Measurements from ENCODE around the gene BRD7.

BRD7 gene

GRCh38 chr16:50388496-50388895 is 19.7 kb upstream of the BRD7 start:
- no peak for DNase-seq

- no peak for DNase-seq
Measured at GRCh38 chr16:50386774-50387173, 18.0 kb upstream of the BRD7 start.

GRCh38 chr16:50386139-50386538 is 17.4 kb upstream of the BRD7 start:
- no peak for DNase-seq

- DNase-seq, result no peak
Measured at GRCh38 chr16:50384500-50385135, 15.8 kb upstream of the BRD7 start.

GRCh38 chr16:50381679-50382440 is 13.1 kb upstream of the BRD7 start:
- DNase-seq, result no peak

GRCh38 chr16:50378417-50378816 is 9.6 kb upstream of the BRD7 start:
- DNase-seq, result no peak

GRCh38 chr16:50377001-50377400 is 8.2 kb upstream of the BRD7 start:
- DNase-seq, result no peak

GRCh38 chr16:50373780-50374179 is 5.0 kb upstream of the BRD7 start:
- DNase-seq, result no peak

GRCh38 chr16:50373345-50373701 is 4.5 kb upstream of the BRD7 start:
- no peak for DNase-seq

GRCh38 chr16:50372611-50373344 is 4.0 kb upstream of the BRD7 start:
- DNase-seq, result no peak

GRCh38 chr16:50371936-50372595 is 3.3 kb upstream of the BRD7 start:
- DNase-seq, result no peak

- no peak for DNase-seq
Measured at GRCh38 chr16:50371036-50371716, 2.4 kb upstream of the BRD7 start.

- DNase-seq, result no peak
Measured at GRCh38 chr16:50369133-50369804, 481 bp upstream of the BRD7 start.

GRCh38 chr16:50367777-50368409 is 895 bp downstream of the BRD7 start:
- DNase-seq, result no peak

- DNase-seq, result no peak
Measured at GRCh38 chr16:50365791-50366575, 2.8 kb downstream of the BRD7 start.

- no peak for DNase-seq
Measured at GRCh38 chr16:50363656-50364055, 5.1 kb downstream of the BRD7 start.

GRCh38 chr16:50360779-50361178 is 8.0 kb downstream of the BRD7 start:
- DNase-seq, result no peak

GRCh38 chr16:50360033-50360778 is 8.6 kb downstream of the BRD7 start:
- DNase-seq, result no peak

- no peak for DNase-seq
Measured at GRCh38 chr16:50359626-50360025, 9.2 kb downstream of the BRD7 start.
